Astrocyte of the spinal cord (primary cell): ENCODE measurements around the gene CDC42EP1.

ENCODE experiments used
- DNase-seq: peaks from one replicate; pipeline ENCODE4 v3.0.0; 2011; ENCODE audit warnings: low read depth, low spot score
- H3K4me3 ChIP-seq: 2 replicates; pipeline ENCODE4 v1.5.1; 2011; ENCODE audit warnings: low read depth, mild to moderate bottlenecking, low read length, moderate library complexity
- in situ Hi-C: cut with HindIII; loops from 2 replicates; pipeline ENCODE4 v1.10.0; 2017; ENCODE audit warnings: low sequenced_read_pairs
- TF ChIP-seq, protein P1 (sequence below): IDR thresholded peaks from 2 replicates; pipeline ENCODE4 v1.5.1; 2012; ENCODE audit warnings: low read depth, mild to moderate bottlenecking, low read length, inconsistent platforms

Gene CDC42EP1, protein sequence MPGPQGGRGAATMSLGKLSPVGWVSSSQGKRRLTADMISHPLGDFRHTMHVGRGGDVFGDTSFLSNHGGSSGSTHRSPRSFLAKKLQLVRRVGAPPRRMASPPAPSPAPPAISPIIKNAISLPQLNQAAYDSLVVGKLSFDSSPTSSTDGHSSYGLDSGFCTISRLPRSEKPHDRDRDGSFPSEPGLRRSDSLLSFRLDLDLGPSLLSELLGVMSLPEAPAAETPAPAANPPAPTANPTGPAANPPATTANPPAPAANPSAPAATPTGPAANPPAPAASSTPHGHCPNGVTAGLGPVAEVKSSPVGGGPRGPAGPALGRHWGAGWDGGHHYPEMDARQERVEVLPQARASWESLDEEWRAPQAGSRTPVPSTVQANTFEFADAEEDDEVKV

DNA sequence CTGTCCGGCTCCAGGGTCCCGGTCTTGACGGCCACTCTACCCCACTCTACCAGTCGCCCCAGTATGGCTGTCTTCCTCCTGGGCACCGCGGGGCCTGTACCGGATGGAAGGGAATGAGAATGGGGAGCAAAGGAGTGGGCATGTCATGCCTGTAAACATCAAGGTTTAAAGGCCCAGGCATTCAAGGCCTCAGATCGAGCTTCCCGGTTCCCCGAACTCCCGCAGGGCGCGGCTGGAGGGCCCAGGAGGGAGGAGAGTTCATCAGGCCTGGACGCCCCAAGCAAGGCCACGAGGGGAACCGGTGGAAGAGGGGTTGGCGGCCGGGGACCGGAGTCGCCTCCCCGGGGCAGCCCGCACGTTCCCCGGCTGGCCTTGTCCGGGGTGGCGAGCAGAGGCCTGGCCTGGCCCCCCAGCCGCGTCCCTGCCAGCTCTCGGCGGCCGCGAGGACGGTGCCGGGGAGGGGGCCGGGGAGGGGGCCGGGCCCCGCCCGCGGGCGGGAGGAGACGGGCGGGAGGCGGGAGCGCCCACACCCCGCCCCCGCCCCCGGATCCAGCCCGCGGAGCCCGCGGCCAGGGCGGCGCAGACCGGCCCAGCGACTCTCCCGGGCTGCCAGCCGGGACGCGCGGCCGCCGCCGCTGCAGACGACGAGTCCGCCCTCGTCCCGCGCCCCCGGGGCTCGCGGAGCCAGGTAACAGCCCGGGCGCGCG is at the start of gene CDC42EP1:
Gene CDC42EP1, plus strand, starts transcription at position 580 of the 707 bp plus-strand sequence. CDS start 5,870 bp downstream, outside the sequence.
- DNase-seq: peak; percentile 59

DNA sequence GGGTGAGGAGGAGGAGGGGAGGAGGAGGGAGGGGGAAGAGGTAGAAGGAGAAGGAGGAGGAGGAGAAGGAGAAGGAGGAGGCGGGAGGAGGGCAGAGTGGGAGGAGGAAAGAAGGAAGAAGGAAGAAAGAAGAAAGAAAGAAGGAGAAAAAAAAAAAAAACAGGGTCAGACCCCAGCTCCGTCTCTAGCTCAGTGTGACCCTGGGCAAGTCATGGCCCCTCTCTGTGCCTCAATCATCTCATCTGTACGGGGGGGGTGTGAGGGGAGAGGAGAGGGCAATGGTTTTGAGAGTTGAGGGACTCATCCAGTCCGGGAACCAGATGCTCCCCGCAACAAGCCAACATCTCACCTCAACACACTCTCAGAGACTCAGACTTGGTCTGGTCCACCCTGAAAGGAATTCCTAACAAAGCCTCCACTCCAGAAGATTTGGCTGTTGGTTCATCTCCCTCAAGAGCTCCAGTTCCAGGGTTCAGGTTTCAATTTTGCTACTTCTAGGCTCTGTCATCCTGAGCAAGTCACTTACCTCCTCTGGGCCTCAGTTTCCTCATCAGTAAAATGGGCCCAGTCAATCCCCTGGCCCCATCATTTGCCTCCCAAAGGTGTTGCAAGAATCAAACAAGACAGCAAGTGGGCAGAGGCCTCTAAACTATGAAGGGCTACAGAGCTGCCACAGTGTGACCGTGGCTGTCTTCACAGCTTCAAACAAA is 48.7 kb upstream of the CDC42EP1 start:
- in situ Hi-C loops: no loop called here
- TF ChIP-seq, protein P1, sequence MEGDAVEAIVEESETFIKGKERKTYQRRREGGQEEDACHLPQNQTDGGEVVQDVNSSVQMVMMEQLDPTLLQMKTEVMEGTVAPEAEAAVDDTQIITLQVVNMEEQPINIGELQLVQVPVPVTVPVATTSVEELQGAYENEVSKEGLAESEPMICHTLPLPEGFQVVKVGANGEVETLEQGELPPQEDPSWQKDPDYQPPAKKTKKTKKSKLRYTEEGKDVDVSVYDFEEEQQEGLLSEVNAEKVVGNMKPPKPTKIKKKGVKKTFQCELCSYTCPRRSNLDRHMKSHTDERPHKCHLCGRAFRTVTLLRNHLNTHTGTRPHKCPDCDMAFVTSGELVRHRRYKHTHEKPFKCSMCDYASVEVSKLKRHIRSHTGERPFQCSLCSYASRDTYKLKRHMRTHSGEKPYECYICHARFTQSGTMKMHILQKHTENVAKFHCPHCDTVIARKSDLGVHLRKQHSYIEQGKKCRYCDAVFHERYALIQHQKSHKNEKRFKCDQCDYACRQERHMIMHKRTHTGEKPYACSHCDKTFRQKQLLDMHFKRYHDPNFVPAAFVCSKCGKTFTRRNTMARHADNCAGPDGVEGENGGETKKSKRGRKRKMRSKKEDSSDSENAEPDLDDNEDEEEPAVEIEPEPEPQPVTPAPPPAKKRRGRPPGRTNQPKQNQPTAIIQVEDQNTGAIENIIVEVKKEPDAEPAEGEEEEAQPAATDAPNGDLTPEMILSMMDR: no peak
- DNase-seq: no peak
- no peak overlapping the region for H3K4me3 ChIP-seq

More for the DNA sequence above, at the start of gene CDC42EP1:
- peak within 1 kb of the TSS; percentile 84 for H3K4me3 ChIP-seq
- in situ Hi-C loops: no loop called here
- TF ChIP-seq, protein P1: no peak

DNA sequence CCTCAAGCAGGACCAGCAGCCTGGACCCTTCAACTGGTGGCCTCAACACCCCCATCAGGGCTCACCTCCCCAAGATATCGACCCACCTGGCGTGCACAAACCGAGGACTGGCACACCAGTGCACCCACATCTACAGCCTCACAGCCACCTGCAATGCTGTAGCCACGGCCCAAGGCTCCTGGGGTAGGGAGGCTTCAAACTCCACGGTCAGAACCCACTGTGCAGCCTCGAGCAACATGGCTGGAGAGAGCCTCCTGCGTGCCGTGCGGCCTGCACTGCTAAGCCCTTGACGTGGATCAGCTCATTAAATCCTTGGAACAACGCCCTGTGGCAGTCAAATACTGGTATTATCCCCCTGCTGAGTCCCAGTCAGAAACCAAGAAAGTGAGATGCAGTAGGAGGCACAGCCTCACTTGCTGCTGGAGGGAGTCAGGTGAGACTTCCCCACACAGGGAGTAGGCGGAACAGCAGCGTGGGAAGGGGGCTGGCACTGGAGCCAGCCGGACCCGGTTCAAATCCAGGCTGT is 45.7 kb upstream of the CDC42EP1 start:
- TF ChIP-seq, protein P1: no peak
- DNase-seq: no peak
- H3K4me3 ChIP-seq: no peak overlapping the region
- in situ Hi-C loops: no loop called here

DNA sequence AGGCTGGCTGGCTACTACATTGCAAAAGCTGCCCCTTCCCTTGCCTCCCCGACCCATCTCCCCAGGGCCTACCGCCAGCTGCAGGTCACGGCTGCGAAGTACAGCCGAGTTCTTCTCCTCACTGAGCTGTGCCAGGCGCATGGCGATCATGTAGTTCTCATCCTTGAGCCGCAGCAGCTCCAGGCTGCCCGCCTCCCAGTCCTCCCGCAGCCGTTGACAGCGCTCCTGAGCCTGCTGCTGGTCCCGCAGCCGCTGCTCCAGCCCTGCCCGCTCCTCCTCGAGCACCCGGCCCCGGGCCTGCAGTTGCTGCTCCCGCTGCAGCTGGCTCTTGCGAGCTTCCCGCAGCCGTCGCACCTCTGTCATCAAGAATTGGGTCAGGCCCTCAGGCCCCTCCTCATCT is 44.4 kb upstream of the CDC42EP1 start:
- DNase-seq: no peak
- TF ChIP-seq, protein P1: no peak
- H3K4me3 ChIP-seq: no peak overlapping the region
- in situ Hi-C loops: no loop called here

DNA sequence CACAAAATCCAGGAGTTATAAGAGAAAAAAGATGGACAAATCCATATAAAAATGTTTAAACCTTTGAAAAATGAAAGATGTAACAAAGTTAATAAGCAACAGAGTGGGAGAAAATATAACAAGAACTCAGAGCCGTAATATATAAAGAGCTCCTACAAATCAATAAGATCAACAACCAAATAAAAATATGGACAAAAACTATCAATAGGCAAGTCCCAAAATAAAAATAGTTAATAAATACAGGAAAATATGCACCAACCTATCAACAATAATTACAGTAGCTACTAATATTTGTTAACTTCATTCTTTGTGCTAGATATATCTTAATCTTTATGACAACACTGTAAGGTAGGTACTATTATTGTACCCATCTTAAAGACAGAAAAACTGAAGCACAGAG is 43.8 kb upstream of the CDC42EP1 start:
- DNase-seq: no peak
- TF ChIP-seq, protein P1: no peak
- no peak overlapping the region for H3K4me3 ChIP-seq
- in situ Hi-C loops: no loop called here

DNA sequence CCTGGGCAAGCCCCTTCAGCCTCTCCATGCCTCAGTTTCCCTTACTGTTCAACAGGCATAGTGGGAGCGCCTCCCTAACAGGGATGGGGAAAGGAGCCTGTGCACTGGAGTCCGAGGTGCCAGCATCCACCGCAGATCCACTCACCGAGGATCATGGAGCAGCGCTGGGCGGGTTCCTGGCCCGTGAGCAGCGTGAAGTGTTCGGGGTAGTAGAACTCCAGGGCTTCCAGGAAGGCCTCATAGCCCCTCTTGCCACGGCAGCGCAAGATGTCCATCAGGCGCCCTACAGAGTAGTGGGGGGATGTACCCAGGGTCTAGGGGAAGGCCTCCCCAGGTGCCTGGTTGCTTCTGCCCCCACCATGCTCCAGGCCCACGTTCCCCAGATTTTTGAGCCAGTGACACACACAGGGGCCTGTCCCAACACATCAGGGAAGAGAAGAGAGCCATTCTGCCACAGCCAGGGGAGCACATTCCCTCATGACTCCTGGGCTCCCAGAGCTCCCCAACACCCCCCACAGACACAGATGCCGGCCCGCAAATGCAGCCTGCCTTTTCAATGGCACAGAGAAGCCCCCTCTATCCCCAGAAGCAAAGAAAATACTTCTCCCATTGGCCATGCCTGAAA is 42.3 kb upstream of the CDC42EP1 start:
- DNase-seq: no peak
- peak overlapping the region; percentile 53 for H3K4me3 ChIP-seq
- in situ Hi-C loops: no loop called here
- TF ChIP-seq, protein P1: no peak
